ENCODE measurements around the gene DCTN2. TPM values are rescaled to one million over a fixed set of nuclear protein-coding genes. Genes with fewer than 3 reads are reported as not detected.

Gene DCTN2
- polyA plus RNA-seq, 1 donor from 2014 or later, result 369 TPM

- no peak overlapping the region for H3K4me3 ChIP-seq (ENCODE audit: low read length)
- peak overlapping the region; percentile 66 for H3K27ac ChIP-seq (ENCODE audit: low read length)
- no peaks in the 10 kb centered on the region for H3K9me2 ChIP-seq (ENCODE audit: insufficient read depth, low read length)
- H3F3A ChIP-seq (ENCODE audit: insufficient read depth, low read length, poor library complexity, severe bottlenecking), result no peaks in the 10 kb centered on the region
- peaks cover 15% of the 10 kb centered on the region for H3K79me2 ChIP-seq (replicated peaks; ENCODE audit: insufficient read depth, low read length)
- no peak overlapping the region for H2AFZ ChIP-seq (ENCODE audit: low read depth, low read length)
- H3K9me3 ChIP-seq (ENCODE audit: low read length), result no peaks in the 10 kb centered on the region
- no peak for TF ChIP-seq TAF1 (IDR thresholded peaks at IDR 0.05; ENCODE audit: low read depth)
- TF ChIP-seq CTCF (IDR thresholded peaks at IDR 0.05; ENCODE audit: poor library complexity, severe bottlenecking), result peak; percentile 63
- TF ChIP-seq EP300 (conservative IDR thresholded peaks at IDR 0.05; ENCODE audit: poor library complexity, severe bottlenecking), result peak; percentile 21
- peak overlapping the region; percentile 39 for H3K9ac ChIP-seq (ENCODE audit: low read length)
- peaks cover 4% of the 10 kb centered on the region for H3K36me3 ChIP-seq (ENCODE audit: insufficient read depth, low read length)
- no peak overlapping the region for H3K4me2 ChIP-seq (ENCODE audit: low read length)
- no peaks in the 10 kb centered on the region for H3K27me3 ChIP-seq (ENCODE audit: insufficient read depth, low read depth, low read length)
- H4K20me1 ChIP-seq (ENCODE audit: insufficient read depth), result no peaks in the 10 kb centered on the region
Observed at GRCh38 chr12:57491393-57492280, 55.4 kb downstream of the DCTN2 start.

GRCh38 chr12:57490126-57490525 is 56.9 kb downstream of the DCTN2 start:
- Histone ChIP-seq H2AFZ (ENCODE audit: low read depth, low read length) (no peak overlapping the region), H3F3A (ENCODE audit: insufficient read depth, low read length, poor library complexity, severe bottlenecking) (no peaks in the 10 kb centered on the region), H3K4me2 (ENCODE audit: low read length) (no peak overlapping the region), H3K9me3 (ENCODE audit: low read length) (no peaks in the 10 kb centered on the region), H3K9me2 (ENCODE audit: insufficient read depth, low read length) (no peaks in the 10 kb centered on the region), H3K4me3 (ENCODE audit: low read length) (no peak overlapping the region), H4K20me1 (ENCODE audit: insufficient read depth) (no peaks in the 10 kb centered on the region), H3K36me3 (ENCODE audit: insufficient read depth, low read length) (peaks cover 4% of the 10 kb centered on the region), H3K79me2 (replicated peaks; ENCODE audit: insufficient read depth, low read length) (peaks cover 15% of the 10 kb centered on the region), H3K27ac (ENCODE audit: low read length) (no peak overlapping the region), H3K27me3 (ENCODE audit: insufficient read depth, low read depth, low read length) (no peaks in the 10 kb centered on the region), H3K9ac (ENCODE audit: low read length) (no peak overlapping the region)
- no peak for TF ChIP-seq TAF1 (IDR thresholded peaks at IDR 0.05; ENCODE audit: low read depth)

GRCh38 chr12:57489157-57489641 is 57.8 kb downstream of the DCTN2 start:
- Histone ChIP-seq H3K27ac (ENCODE audit: low read length) (no peak overlapping the region), H3K9me3 (ENCODE audit: low read length) (no peaks in the 10 kb centered on the region), H3K79me2 (replicated peaks; ENCODE audit: insufficient read depth, low read length) (peaks cover 15% of the 10 kb centered on the region), H3K9me2 (ENCODE audit: insufficient read depth, low read length) (no peaks in the 10 kb centered on the region), H3K36me3 (ENCODE audit: insufficient read depth, low read length) (peaks cover 4% of the 10 kb centered on the region), H3K27me3 (ENCODE audit: insufficient read depth, low read depth, low read length) (no peaks in the 10 kb centered on the region), H3F3A (ENCODE audit: insufficient read depth, low read length, poor library complexity, severe bottlenecking) (no peaks in the 10 kb centered on the region), H2AFZ (ENCODE audit: low read depth, low read length) (no peak overlapping the region), H3K9ac (ENCODE audit: low read length) (peak overlapping the region; percentile 80), H3K4me3 (ENCODE audit: low read length) (peak overlapping the region; percentile 85), H4K20me1 (ENCODE audit: insufficient read depth) (no peaks in the 10 kb centered on the region), H3K4me2 (ENCODE audit: low read length) (peak overlapping the region; percentile 99)
- no peak for TF ChIP-seq REST (IDR thresholded peaks at IDR 0.05; ENCODE audit: borderline replicate concordance)
- TF ChIP-seq TAF1 (IDR thresholded peaks at IDR 0.05; ENCODE audit: low read depth), result no peak
- no peak for TF ChIP-seq SMC3 (conservative IDR thresholded peaks at IDR 0.05; ENCODE audit: poor library complexity)
- TF ChIP-seq RAD21 (conservative IDR thresholded peaks at IDR 0.05), result no peak
- TF ChIP-seq POLR2AphosphoS5 (IDR thresholded peaks at IDR 0.05), result no peak
- TF ChIP-seq EZH2 (IDR thresholded peaks at IDR 0.05; ENCODE audit: borderline replicate concordance, insufficient read depth, low read length, poor library complexity, severe bottlenecking), result no peak
- TF ChIP-seq CTCF (IDR thresholded peaks at IDR 0.05; ENCODE audit: poor library complexity, severe bottlenecking), result no peak
- no peak for TF ChIP-seq EP300 (conservative IDR thresholded peaks at IDR 0.05; ENCODE audit: poor library complexity, severe bottlenecking)

Data from neural cell (in vitro differentiated cells).